CD14-positive monocyte (primary cell): ENCODE results near the gene BRD9. TPM values are rescaled to one million over a fixed set of nuclear protein-coding genes. Genes with fewer than 3 reads are reported as not detected.
"Not testable (repeated sequence)": the region's sequence is repeated elsewhere in the genome, so short reads cannot be mapped to it uniquely, and the experiment has no call there.

ENCODE experiments used
- DNase-seq, 3 donors: peaks; one replicate each; pipeline ENCODE4 v3.0.0-alpha.2; 2011 to 2022
- H2AFZ ChIP-seq: 2 replicates; pipeline ENCODE4 v1.6.0; 2012; ENCODE audit warnings: mild to moderate bottlenecking, low read depth, low read length, inconsistent platforms; ENCODE audit not compliant: insufficient read depth, poor library complexity, severe bottlenecking
- H3K27ac ChIP-seq, 2 donors: 1 replicate in 1 of 2; 2 replicates in 1 of 2; pipeline ENCODE4 v1.5.1; 2012 to 2013; ENCODE audit warnings: low read length in 2 of 2, control low read depth in 1 of 2, inconsistent platforms in 1 of 2, low read depth in 1 of 2, mild to moderate bottlenecking in 1 of 2
- H3K27me3 ChIP-seq, 2 donors: one replicate each; pipeline versions ENCODE4 v1.6.0 to v1.6.1; 2011 to 2013; ENCODE audit warnings: low read length in 2 of 2; ENCODE audit not compliant: control insufficient read depth in 2 of 2, insufficient read depth in 2 of 2
- H3K36me3 ChIP-seq, 2 donors: replicated peaks in 1 of 2; 1 replicate in 1 of 2; 2 replicates in 1 of 2; pipeline versions ENCODE4 v1.5.1 to v1.6.1; 2012 to 2013; ENCODE audit warnings: low read length in 2 of 2, control low read depth in 1 of 2, inconsistent platforms in 1 of 2, mild to moderate bottlenecking in 1 of 2; ENCODE audit not compliant: insufficient read depth in 2 of 2, control insufficient read depth in 1 of 2
- H3K4me1 ChIP-seq, 2 donors: 1 replicate in 1 of 2; 2 replicates in 1 of 2; pipeline versions ENCODE4 v1.5.1 to v1.6.1; 2012 to 2013; ENCODE audit warnings: low read length in 2 of 2, control low read depth in 1 of 2, inconsistent platforms in 1 of 2, mild to moderate bottlenecking in 1 of 2, moderate library complexity in 1 of 2; ENCODE audit not compliant: insufficient read depth in 2 of 2, control insufficient read depth in 1 of 2
- H3K4me2 ChIP-seq: replicated peaks from 2 replicates; pipeline ENCODE3; 2012; ENCODE audit warnings: low read length, moderate library complexity, mild to moderate bottlenecking; ENCODE audit not compliant: poor library complexity, severe bottlenecking; ENCODE audit errors: extremely low read depth
- H3K4me3 ChIP-seq, 3 experiments: fragments of 200-600 bp in 1 of 3; sonication (generic) in 1 of 3; replicated peaks in 1 of 3; 1 replicate in 2 of 3; 2 replicates in 1 of 3; pipeline ENCODE4 v1.5.1; 2011 to 2013; ENCODE audit warnings: low read length in 3 of 3, mild to moderate bottlenecking in 3 of 3, control low read depth in 2 of 3, low read depth in 2 of 3, inconsistent platforms in 1 of 3, moderate library complexity in 1 of 3
- H3K79me2 ChIP-seq: 2 replicates; pipeline ENCODE4 v1.6.0; 2012; ENCODE audit warnings: mild to moderate bottlenecking, control low read depth, inconsistent platforms, low read length, moderate library complexity; ENCODE audit not compliant: insufficient read depth
- H3K9ac ChIP-seq: 2 replicates; pipeline ENCODE4 v1.6.0; 2017; ENCODE audit warnings: low read length, mild to moderate bottlenecking; ENCODE audit not compliant: insufficient read depth, poor library complexity, severe bottlenecking
- H3K9me3 ChIP-seq, 2 donors: replicated peaks in 1 of 2; 1 replicate in 1 of 2; 2 replicates in 1 of 2; pipeline versions ENCODE4 v1.5.1 to v1.6.1; 2012 to 2013; ENCODE audit warnings: low read length in 2 of 2, control low read depth in 1 of 2; ENCODE audit not compliant: control insufficient read depth in 1 of 2, insufficient read depth in 1 of 2
- H4K20me1 ChIP-seq: 2 replicates; pipeline ENCODE4 v1.6.0; 2012; ENCODE audit warnings: mild to moderate bottlenecking, low read length, control low read depth, moderate library complexity; ENCODE audit not compliant: insufficient read depth
- H3K27ac Mint-ChIP-seq, 7 donors: one replicate each; pipeline ENCODE4 v1.8.0; 2020; ENCODE audit warnings: mild to moderate bottlenecking in 7 of 7, mixed read lengths in 7 of 7, moderate library complexity in 6 of 7, inconsistent platforms in 2 of 7
- H3K27me3 Mint-ChIP-seq, 3 donors: one replicate each; pipeline ENCODE4 v1.8.0; 2021 to 2022; ENCODE audit warnings: low read depth in 3 of 3, mild to moderate bottlenecking in 3 of 3, mixed read lengths in 3 of 3, moderate library complexity in 3 of 3, inconsistent platforms in 1 of 3
- H3K36me3 Mint-ChIP-seq, 2 donors: one replicate each; pipeline ENCODE4 v1.8.0; 2020; ENCODE audit warnings: mixed read lengths in 2 of 2, inconsistent platforms in 1 of 2, mild to moderate bottlenecking in 1 of 2
- H3K4me1 Mint-ChIP-seq: one replicate; pipeline ENCODE4 v1.8.0; 2020; ENCODE audit warnings: mild to moderate bottlenecking, mixed read lengths
- H3K4me3 Mint-ChIP-seq, 2 donors: one replicate each; pipeline ENCODE4 v1.8.0; 2020; ENCODE audit warnings: mild to moderate bottlenecking in 2 of 2, mixed read lengths in 2 of 2, moderate library complexity in 1 of 2
- H3K9me3 Mint-ChIP-seq, 7 donors: one replicate each; pipeline ENCODE4 v1.8.0; 2020 to 2022; ENCODE audit warnings: mixed read lengths in 7 of 7, mild to moderate bottlenecking in 6 of 7, moderate library complexity in 6 of 7, inconsistent platforms in 2 of 7
- WGBS: methylation state at CpG from one replicate; pipeline ENCODE4 v1.1.5; 2013; ENCODE audit warnings: missing lambda C conversion rate; ENCODE audit not compliant: insufficient coverage; 5-methylcytosine and 5-hydroxymethylcytosine counted together
- intact Hi-C, 2 donors: fragments of 100-400 bp; cut with micrococcal nuclease; formaldehyde crosslinking; loops; one replicate each; pipeline versions ENCODE4 v1.15.0 to v1.15.1; 2023
- polyA minus RNA-seq: library from RNA; depleted of rRNA, polyadenylated mRNA; stranded (reverse); fragments of >200 nt; gene quantifications from 2 replicates; pipeline ENCODE4 v1.2.3, GENCODE V29; 2012
- polyA plus RNA-seq, 3 donors: library from polyadenylated mRNA; depleted of rRNA in 1 of 3; unstranded in 2 of 3; stranded (reverse) in 1 of 3; fragments of 300-500 nt in 2 of 3; fragments of >200 nt in 1 of 3; fragmentation: Illumina TruSeq in 2 of 3; gene quantifications; 1 replicate in 2 of 3; 2 replicates in 1 of 3; pipeline ENCODE4 v1.2.3, GENCODE V29; 2012 to 2021
- total RNA-seq, 12 experiments: library from RNA in 1 of 12; stranded (reverse) in 1 of 12; fragments of 120-200 nt in 1 of 12; gene quantifications; one replicate each; pipeline ENCODE4 v1.2.4 and lab custom pipeline; 2013 to 2026; ENCODE audit warnings: mixed read lengths in 6 of 12, inconsistent platforms in 1 of 12
- TF ChIP-seq, protein P1 (sequence below): fragments of 200-600 bp; IDR thresholded peaks from one replicate; pipeline ENCODE4 v1.8.0; 2022; ENCODE audit warnings: antibody characterized with exemption, mild to moderate bottlenecking

The BRD9 gene
- 29.1 TPM for total RNA-seq (2013)
- polyA plus RNA-seq (10 to 100 TPM in 1 of 3 donors, 1 to 10 TPM in 2; 5.3 to 22.7 (median 9.3) TPM), polyA minus RNA-seq (17.7 and 20.7 TPM in 2 replicates), total RNA-seq (lab: John Stamatoyannopoulos, UW) (16.4 to 42.7 (median 32.6) reads per million in 11 experiments)

DNA sequence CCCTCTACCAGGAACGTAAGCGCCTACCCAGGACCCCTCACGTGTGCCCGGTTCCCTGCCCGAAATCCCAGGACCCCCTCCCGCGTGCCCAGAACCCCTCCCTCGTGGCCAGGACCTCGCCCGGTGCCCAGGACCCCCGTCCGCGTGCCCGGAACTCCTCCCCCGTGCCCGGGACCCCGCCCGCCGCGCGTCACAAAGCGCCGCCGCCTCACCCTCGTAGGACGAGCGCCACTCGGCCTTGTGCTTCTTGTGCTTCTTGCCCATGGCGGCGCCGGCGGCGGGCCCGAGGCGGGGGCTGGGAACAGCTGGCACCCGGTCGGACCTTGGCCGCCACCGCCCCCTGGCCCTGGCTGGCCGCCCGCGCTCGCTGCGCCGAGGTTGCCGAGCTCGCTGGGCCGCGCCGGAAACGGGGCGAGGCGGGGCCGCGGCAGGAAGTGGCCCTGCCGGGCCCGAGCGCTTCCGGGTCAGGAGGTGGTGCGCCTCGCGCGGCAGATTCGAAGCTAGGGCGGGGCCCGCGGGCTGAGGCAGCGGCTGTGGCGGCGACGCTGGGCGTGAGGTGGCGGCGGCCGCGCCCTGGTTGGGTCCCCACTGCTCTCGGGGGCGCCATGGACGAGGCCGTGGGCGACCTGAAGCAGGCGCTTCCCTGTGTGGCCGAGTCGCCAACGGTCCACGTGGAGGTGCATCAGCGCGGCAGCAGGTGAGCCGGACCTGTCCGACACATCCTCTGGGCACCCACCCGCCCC, at the start of gene BRD9, which contains the start of gene TRIP13:
Gene BRD9 (minus strand): TSS at position 408 of the 743 bp plus-strand sequence. CDS start 144 bp downstream, at position 264.
Gene TRIP13 (plus strand): TSS at position 491 of the 743 bp plus-strand sequence. CDS start 115 bp downstream, at position 606.
- intact Hi-C loops: loop anchor here (5.0 to 10.0 kb wide), 5 partner anchors 280 to 912 kb away; partner anchors contain the start of genes CEP72 (in 1 of the 2), CLPTM1L (in 1 of the 2), NDUFS6 (in 1 of the 2) and PDCD6 (in 1 of the 2)

DNA sequence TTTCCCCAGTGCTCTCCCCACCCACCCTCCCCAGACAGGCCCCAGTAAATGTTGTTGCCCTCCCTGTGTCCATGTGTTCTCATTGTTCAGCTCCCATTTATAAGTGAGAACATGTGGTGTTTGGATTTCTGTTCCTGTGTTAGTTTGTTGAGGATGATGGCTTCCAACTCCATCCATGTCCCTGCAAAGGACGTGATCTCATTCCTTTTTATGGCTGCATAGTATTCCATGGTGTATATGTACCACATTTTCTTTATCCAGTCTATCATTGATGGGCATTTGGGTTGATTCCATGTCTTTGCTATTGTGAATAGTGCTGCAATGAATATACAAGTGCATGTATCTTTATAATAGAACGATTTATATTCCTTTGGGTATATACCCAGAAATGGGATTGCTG, 48.1 kb upstream of the BRD9 start:
- H3K36me3 Mint-ChIP-seq, H3K9me3 Mint-ChIP-seq, H3K36me3 ChIP-seq, H3K79me2 ChIP-seq, H4K20me1 ChIP-seq, H3K4me1 ChIP-seq, H2AFZ ChIP-seq, H3K27ac Mint-ChIP-seq, H3K4me1 Mint-ChIP-seq, H3K9me3 ChIP-seq, H3K4me3 ChIP-seq, DNase-seq, H3K27me3 ChIP-seq, H3K9ac ChIP-seq, intact Hi-C loops, H3K27ac ChIP-seq, H3K4me2 ChIP-seq, H3K4me3 Mint-ChIP-seq: not testable (repeated sequence)
- peaks cover 12 to 31% (median 17%) of the 10 kb centered on the region in 3 donors for H3K27me3 Mint-ChIP-seq
- WGBS: no CpG with 5 or more reads among the region's 2 CpGs

More for the DNA sequence above, at the start of gene BRD9, which contains the start of gene TRIP13:
- peak; percentile 73 to 79 (median 76) for DNase-seq
- Histone ChIP-seq H3K27me3 (no peaks in the 10 kb centered on the region), H3K9me3 (no peaks in the 10 kb centered on the region), H3K4me1 (peaks cover 22 to 28% of the 10 kb centered on the region in 2 donors), H4K20me1 (peaks cover 28% of the 10 kb centered on the region), H3K79me2 (peaks cover 41% of the 10 kb centered on the region), H3K36me3 (peaks cover 33 to 59% of the 10 kb centered on the region in 2 donors), H3K9ac (peak within 1 kb of the TSS; percentile 86), H3K27ac (peak within 1 kb of the TSS; percentile 10 to 90), H3K4me3 (peak within 1 kb of the TSS; percentile 73 to 88 (median 76)), H3K4me2 (peak within 1 kb of the TSS; percentile 90), H2AFZ (peak within 1 kb of the TSS; percentile 83)
- Mint-ChIP-seq H3K4me1 (peaks cover 19% of the 10 kb centered on the region), H3K27me3 (peaks cover 0 to 2% (median 0%) of the 10 kb centered on the region in 3 donors), H3K9me3 (no peaks in the 10 kb centered on the region), H3K27ac (peak within 1 kb of the TSS; percentile 87 to 96 (median 90)), H3K36me3 (peaks cover 44 to 59% of the 10 kb centered on the region in 2 donors), H3K4me3 (peak within 1 kb of the TSS; percentile 89 to 93)
- TF ChIP-seq, protein P1, sequence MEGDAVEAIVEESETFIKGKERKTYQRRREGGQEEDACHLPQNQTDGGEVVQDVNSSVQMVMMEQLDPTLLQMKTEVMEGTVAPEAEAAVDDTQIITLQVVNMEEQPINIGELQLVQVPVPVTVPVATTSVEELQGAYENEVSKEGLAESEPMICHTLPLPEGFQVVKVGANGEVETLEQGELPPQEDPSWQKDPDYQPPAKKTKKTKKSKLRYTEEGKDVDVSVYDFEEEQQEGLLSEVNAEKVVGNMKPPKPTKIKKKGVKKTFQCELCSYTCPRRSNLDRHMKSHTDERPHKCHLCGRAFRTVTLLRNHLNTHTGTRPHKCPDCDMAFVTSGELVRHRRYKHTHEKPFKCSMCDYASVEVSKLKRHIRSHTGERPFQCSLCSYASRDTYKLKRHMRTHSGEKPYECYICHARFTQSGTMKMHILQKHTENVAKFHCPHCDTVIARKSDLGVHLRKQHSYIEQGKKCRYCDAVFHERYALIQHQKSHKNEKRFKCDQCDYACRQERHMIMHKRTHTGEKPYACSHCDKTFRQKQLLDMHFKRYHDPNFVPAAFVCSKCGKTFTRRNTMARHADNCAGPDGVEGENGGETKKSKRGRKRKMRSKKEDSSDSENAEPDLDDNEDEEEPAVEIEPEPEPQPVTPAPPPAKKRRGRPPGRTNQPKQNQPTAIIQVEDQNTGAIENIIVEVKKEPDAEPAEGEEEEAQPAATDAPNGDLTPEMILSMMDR: no peak
- under 1% methylated on average over 91 of the region's 91 CpGs for WGBS
